GM21825 (cell line): ENCODE results near the gene PLXNA3.
A peak's percentile ranks its signal among the peaks of the same experiment; 100 is the strongest.

ENCODE experiments used
- ATAC-seq: cut with Tn5 transposase; IDR thresholded peaks from one replicate; pipeline ENCODE4 v1.9.1; 2021; ENCODE audit warnings: mild to moderate bottlenecking, moderate library complexity; ENCODE audit not compliant: unreplicated experiment

Gene PLXNA3

GRCh38 chrX:154457491-154458115 lies 478 bp upstream of the PLXNA3 start:
- peak; percentile 61 for ATAC-seq

GRCh38 chrX:154458954-154459778 lies 1.1 kb downstream of the PLXNA3 start:
- ATAC-seq: no peak

- ATAC-seq: no peak
These were observed 1.8 kb downstream of the PLXNA3 start for GRCh38 chrX:154459832-154460231.

GRCh38 chrX:154460326-154460725 lies 2.2 kb downstream of the PLXNA3 start:
- no peak for ATAC-seq

GRCh38 chrX:154462396-154462795 lies 4.3 kb downstream of the PLXNA3 start:
- no peak for ATAC-seq

- no peak for ATAC-seq
These were observed 5.6 kb downstream of the PLXNA3 start for GRCh38 chrX:154463611-154464220.

GRCh38 chrX:154464806-154465365 lies 6.8 kb downstream of the PLXNA3 start:
- ATAC-seq: no peak

- no peak for ATAC-seq
These were observed 7.5 kb downstream of the PLXNA3 start for GRCh38 chrX:154465601-154466000.

- ATAC-seq: no peak
These were observed 8.0 kb downstream of the PLXNA3 start for GRCh38 chrX:154466036-154466435.

GRCh38 chrX:154466907-154467306 lies 8.8 kb downstream of the PLXNA3 start:
- no peak for ATAC-seq

- no peak for ATAC-seq
These were observed 9.5 kb downstream of the PLXNA3 start for GRCh38 chrX:154467556-154467955.

- ATAC-seq: no peak
These were observed 10.1 kb downstream of the PLXNA3 start for GRCh38 chrX:154468217-154468616.

GRCh38 chrX:154469114-154469513 lies 11.0 kb downstream of the PLXNA3 start:
- no peak for ATAC-seq

- no peak for ATAC-seq
These were observed 11.8 kb downstream of the PLXNA3 start for GRCh38 chrX:154469880-154470279.

GRCh38 chrX:154470434-154470833 lies 12.4 kb downstream of the PLXNA3 start:
- no peak for ATAC-seq

- ATAC-seq: no peak
These were observed 13.0 kb downstream of the PLXNA3 start for GRCh38 chrX:154470914-154471568.

GRCh38 chrX:154471839-154472684 lies 14.0 kb downstream of the PLXNA3 start:
- ATAC-seq: no peak

GRCh38 chrX:154472685-154473632 lies 14.9 kb downstream of the PLXNA3 start:
- ATAC-seq: no peak

GRCh38 chrX:154473683-154474082 lies 15.6 kb downstream of the PLXNA3 start:
- no peak for ATAC-seq
